Right lobe of liver (tissue), 6 donors: Measurements from ENCODE around the gene MAGI1. TPM values are rescaled to one million over a fixed set of nuclear protein-coding genes. Genes with fewer than 3 reads are reported as not detected.
A peak's percentile ranks its signal among the peaks of the same experiment; 100 is the strongest.

Experiments used
- ATAC-seq, 4 donors: fragments of 200-7000 bp; cut with Tn5 transposase; one replicate each; pipeline ENCODE4 v1.9.1; 2020; ENCODE audit warnings: mild to moderate bottlenecking in 4 of 4, moderate library complexity in 4 of 4
- DNase-seq, 3 donors: peaks; one replicate each; pipeline ENCODE4 v3.0.0-alpha.2; 2020
- H3K27ac ChIP-seq, 3 donors: fragments of 200-600 bp; one replicate each; pipeline ENCODE4 v1.8.0; 2022
- H3K27me3 ChIP-seq, 2 donors: fragments of 200-600 bp; one replicate each; pipeline ENCODE4 v1.8.0; 2022
- H3K36me3 ChIP-seq, 4 donors: fragments of 200-600 bp; sonication (generic) in 1 of 4; one replicate each; pipeline versions ENCODE4 v1.5.1 to v1.8.0; 2017 to 2022; ENCODE audit warnings: control low read depth in 1 of 4
- H3K4me1 ChIP-seq, 4 donors: fragments of 200-600 bp; sonication (generic) in 1 of 4; one replicate each; pipeline versions ENCODE4 v1.5.1 to v1.8.0; 2017 to 2022; ENCODE audit warnings: control low read depth in 1 of 4
- H3K4me3 ChIP-seq, 3 donors: fragments of 200-600 bp; one replicate each; pipeline ENCODE4 v1.8.0; 2022
- H3K9me3 ChIP-seq, 4 donors: fragments of 200-600 bp; sonication (generic) in 1 of 4; one replicate each; pipeline versions ENCODE4 v1.5.1 to v1.8.0; 2017 to 2022; ENCODE audit warnings: control low read depth in 1 of 4
- POLR2A ChIP-seq: fragments of 450-650 bp; IDR thresholded peaks from one replicate; pipeline ENCODE4 v1.6.1; 2017; ENCODE audit warnings: antibody characterized with exemption, mild to moderate bottlenecking
- WGBS: methylation state at CpG from one replicate; pipeline ENCODE4 v1.1.6; 2018; ENCODE audit warnings: low coverage, low lambda C conversion rate; ENCODE audit not compliant: insufficient coverage; ENCODE audit errors: missing lambda C conversion rate; 5-methylcytosine and 5-hydroxymethylcytosine counted together
- intact Hi-C, 2 donors: fragments of 100-400 bp; cut with DNase I; formaldehyde crosslinking; loops; one replicate each; pipeline versions ENCODE4 v1.11.2 to v1.14.1; 2022
- total RNA-seq, 6 experiments: library from RNA; depleted of rRNA in 2 of 6; stranded (reverse); fragments of >200 nt in 2 of 6; fragmentation: NEBNext Ultra II Directional in 3 of 6; extraction: Animal tissue kit (Norgen Biotek cat#: 25700) in 3 of 6; gene quantifications; one replicate each; pipeline versions ENCODE4 v1.1.0 to v1.2.4, GENCODE V29; 2016 to 2023
- TF ChIP-seq, protein P1 (sequence below), 4 donors: fragments of 200-600 bp in 3 of 4; fragments of 450-650 bp in 1 of 4; IDR thresholded peaks; one replicate each; pipeline versions ENCODE4 v1.5.1 to v1.8.0; 2016 to 2022; ENCODE audit warnings: antibody characterized with exemption in 4 of 4, mild to moderate bottlenecking in 2 of 4
- donor health status: DM: no; HTN: yes; CAD: no.
- donor health status: DM: no; HTN: no; CAD: no.
- donor health status: DM: no; HTN: no; CAD: no.
- donor health status: DM: no; HTN: yes; CAD: no.
- donor health status: DM: no; HTN: yes; CAD: no.

MAGI1 gene
- total RNA-seq, 6 experiments from 2014 or later: 22.6 to 37.7 (median 26.9) TPM

DNA sequence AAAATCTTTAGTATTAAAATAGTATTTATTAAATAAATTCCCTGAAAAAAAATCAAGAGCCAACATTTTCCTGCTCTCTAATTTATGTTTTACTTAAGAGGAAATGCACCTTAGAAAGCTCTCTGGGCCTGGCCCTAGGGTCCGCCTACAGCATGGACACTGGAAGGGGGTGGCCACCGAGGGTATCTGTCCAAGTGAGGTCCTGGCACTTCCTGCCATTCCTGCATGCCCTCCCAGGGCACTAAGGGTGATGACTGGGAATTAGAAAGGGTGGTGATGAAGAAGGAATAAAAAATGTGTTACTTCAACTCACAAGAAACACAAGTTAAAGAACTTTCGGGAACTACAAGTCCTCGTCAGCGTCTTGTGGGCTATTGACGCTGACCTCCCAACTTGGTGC, 92.8 kb downstream of the MAGI1 start:
- TF ChIP-seq, protein P1, sequence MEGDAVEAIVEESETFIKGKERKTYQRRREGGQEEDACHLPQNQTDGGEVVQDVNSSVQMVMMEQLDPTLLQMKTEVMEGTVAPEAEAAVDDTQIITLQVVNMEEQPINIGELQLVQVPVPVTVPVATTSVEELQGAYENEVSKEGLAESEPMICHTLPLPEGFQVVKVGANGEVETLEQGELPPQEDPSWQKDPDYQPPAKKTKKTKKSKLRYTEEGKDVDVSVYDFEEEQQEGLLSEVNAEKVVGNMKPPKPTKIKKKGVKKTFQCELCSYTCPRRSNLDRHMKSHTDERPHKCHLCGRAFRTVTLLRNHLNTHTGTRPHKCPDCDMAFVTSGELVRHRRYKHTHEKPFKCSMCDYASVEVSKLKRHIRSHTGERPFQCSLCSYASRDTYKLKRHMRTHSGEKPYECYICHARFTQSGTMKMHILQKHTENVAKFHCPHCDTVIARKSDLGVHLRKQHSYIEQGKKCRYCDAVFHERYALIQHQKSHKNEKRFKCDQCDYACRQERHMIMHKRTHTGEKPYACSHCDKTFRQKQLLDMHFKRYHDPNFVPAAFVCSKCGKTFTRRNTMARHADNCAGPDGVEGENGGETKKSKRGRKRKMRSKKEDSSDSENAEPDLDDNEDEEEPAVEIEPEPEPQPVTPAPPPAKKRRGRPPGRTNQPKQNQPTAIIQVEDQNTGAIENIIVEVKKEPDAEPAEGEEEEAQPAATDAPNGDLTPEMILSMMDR (IDR thresholded peaks at IDR 0.05): no peak
- no peak for TF ChIP-seq POLR2A
- ATAC-seq (peak in 3 of 4 donors; percentile 4 to 8 (median 6)), DNase-seq (no peak)
- Histone ChIP-seq H3K4me3 (no peak overlapping the region), H3K36me3 (no peaks in the 10 kb centered on the region), H3K27ac (peak overlapping the region; percentile 58 to 83 (median 69)), H3K9me3 (no peaks in the 10 kb centered on the region), H3K27me3 (no peaks in the 10 kb centered on the region), H3K4me1 (peaks cover 0 to 45% (median 16%) of the 10 kb centered on the region in 4 donors)
- intact Hi-C loops: no loop called here
- WGBS: 63% methylated on average over 6 of the region's 6 CpGs

DNA sequence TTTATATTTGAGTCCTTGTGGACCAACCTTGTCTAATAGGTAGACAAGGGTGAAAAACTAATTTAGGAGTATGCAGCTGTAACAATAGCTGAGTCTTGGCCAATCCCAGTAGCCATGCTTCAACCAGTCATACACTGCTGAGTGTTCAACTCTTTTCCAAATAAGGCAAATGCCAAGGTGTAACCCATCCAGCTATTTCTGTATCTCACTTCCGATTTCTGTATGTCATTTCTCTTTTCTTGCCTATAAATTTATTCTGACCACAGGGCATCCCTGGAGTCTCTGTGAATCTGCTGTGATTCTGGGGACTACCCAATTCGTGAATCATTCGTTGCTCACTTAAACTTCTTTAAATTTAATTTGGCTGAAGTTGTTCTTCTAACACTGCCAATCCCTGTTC, 93.2 kb downstream of the MAGI1 start:
- no peaks in the 10 kb centered on the region for H3K36me3 ChIP-seq
- H3K27ac ChIP-seq: peak overlapping the region; percentile 58 to 83 (median 69)
- H3K4me3 ChIP-seq: no peak overlapping the region
- no peak for DNase-seq
- H3K27me3 ChIP-seq: no peaks in the 10 kb centered on the region
- peak in 1 of 4 donors; percentile 8 for ATAC-seq
- TF ChIP-seq, protein P1 (IDR thresholded peaks at IDR 0.05): no peak
- TF ChIP-seq POLR2A: no peak
- peaks cover 0 to 45% (median 16%) of the 10 kb centered on the region in 4 donors for H3K4me1 ChIP-seq
- WGBS: 82% methylated on average over 3 of the region's 3 CpGs
- intact Hi-C loops: no loop called here
- no peaks in the 10 kb centered on the region for H3K9me3 ChIP-seq

DNA sequence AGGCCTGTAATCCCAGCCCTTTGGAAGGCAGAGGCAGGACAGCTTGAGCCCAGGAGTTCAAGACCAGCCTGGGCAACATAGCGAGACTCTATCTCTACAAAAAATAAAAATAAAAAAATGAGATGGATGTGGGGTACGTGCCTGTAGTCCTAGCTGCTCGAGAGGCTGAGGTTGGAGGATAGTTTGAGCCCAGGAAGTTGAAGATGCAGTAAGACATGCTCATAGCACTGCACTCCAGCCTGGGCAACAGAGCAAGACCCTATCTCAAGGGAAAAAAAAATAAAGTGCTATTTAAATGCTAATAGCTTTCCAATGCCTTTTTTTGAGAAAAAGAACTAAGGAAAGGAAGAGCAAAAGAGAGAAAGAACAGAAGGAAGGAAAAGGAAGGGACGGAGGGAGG, 94.5 kb downstream of the MAGI1 start:
- intact Hi-C loops: no loop called here

DNA sequence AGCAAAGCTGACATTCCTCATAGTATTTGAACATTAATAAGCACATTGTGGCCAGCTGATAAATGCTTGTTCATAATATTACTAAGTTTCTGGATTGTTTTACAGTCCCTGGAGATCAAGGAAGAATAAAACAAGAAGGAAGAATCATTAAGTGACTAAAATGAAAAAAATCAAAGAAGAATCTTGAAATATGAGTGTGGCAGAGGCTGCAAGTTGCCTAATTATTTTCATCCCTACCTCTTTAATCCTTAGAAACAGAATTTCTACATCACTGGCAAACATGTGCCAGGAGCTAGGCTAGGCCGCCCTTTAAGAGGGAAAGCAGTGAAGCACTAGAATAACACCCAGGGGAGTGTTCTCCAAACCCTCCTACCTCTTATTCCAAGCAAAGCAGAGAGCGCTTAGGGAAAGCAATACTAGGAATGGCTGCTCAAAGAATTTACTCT, 98.9 kb downstream of the MAGI1 start:
- TF ChIP-seq, protein P1 (IDR thresholded peaks at IDR 0.05): no peak
- no peak for TF ChIP-seq POLR2A
- H3K4me1 ChIP-seq: peaks cover 0 to 16% (median 0%) of the 10 kb centered on the region in 4 donors
- no peak overlapping the region for H3K4me3 ChIP-seq
- H3K9me3 ChIP-seq: no peaks in the 10 kb centered on the region
- H3K27me3 ChIP-seq: no peaks in the 10 kb centered on the region
- no peaks in the 10 kb centered on the region for H3K36me3 ChIP-seq
- 85% methylated on average over 2 of the region's 2 CpGs for WGBS
- H3K27ac ChIP-seq: peak overlapping the region in 1 of 3 donors; percentile 15
- intact Hi-C loops: no loop called here
- ATAC-seq: peak; percentile 28 to 56 (median 36)
- DNase-seq: no peak

More for the DNA sequence above, 94.5 kb downstream of the MAGI1 start:
- Histone ChIP-seq H3K4me1 (peaks cover 0 to 45% (median 10%) of the 10 kb centered on the region in 4 donors), H3K36me3 (no peaks in the 10 kb centered on the region), H3K9me3 (no peaks in the 10 kb centered on the region), H3K4me3 (no peak overlapping the region), H3K27me3 (no peaks in the 10 kb centered on the region), H3K27ac (no peak overlapping the region)
- TF ChIP-seq POLR2A: no peak
- TF ChIP-seq, protein P1 (IDR thresholded peaks at IDR 0.05): no peak
- DNase-seq (no peak), ATAC-seq (no peak)
- 88% methylated on average over 4 of the region's 4 CpGs for WGBS
